ENCODE measurements around the gene CPPED1.

GRCh38 chr16:12803203-12804093, at the start of gene CPPED1:
- TF ChIP-seq, protein P1, sequence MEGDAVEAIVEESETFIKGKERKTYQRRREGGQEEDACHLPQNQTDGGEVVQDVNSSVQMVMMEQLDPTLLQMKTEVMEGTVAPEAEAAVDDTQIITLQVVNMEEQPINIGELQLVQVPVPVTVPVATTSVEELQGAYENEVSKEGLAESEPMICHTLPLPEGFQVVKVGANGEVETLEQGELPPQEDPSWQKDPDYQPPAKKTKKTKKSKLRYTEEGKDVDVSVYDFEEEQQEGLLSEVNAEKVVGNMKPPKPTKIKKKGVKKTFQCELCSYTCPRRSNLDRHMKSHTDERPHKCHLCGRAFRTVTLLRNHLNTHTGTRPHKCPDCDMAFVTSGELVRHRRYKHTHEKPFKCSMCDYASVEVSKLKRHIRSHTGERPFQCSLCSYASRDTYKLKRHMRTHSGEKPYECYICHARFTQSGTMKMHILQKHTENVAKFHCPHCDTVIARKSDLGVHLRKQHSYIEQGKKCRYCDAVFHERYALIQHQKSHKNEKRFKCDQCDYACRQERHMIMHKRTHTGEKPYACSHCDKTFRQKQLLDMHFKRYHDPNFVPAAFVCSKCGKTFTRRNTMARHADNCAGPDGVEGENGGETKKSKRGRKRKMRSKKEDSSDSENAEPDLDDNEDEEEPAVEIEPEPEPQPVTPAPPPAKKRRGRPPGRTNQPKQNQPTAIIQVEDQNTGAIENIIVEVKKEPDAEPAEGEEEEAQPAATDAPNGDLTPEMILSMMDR (conservative IDR thresholded peaks at IDR 0.05; ENCODE audit: low read depth, low read length): no peak
- no peak for TF ChIP-seq EZH2 (IDR thresholded peaks at IDR 0.05; ENCODE audit: low read length, unreplicated experiment)
